Measurements from ENCODE around the gene CDKAL1.

Gene CDKAL1

GRCh38 chr6:20847904-20848303 lies 313.6 kb downstream of the CDKAL1 start:
- no peak for DNase-seq

- DNase-seq, result no peak
These were observed 316.6 kb downstream of the CDKAL1 start for GRCh38 chr6:20850686-20851416.

- DNase-seq, result no peak
These were observed 317.5 kb downstream of the CDKAL1 start for GRCh38 chr6:20851795-20852194.

- no peak for DNase-seq
These were observed 319.6 kb downstream of the CDKAL1 start for GRCh38 chr6:20853828-20854227.

GRCh38 chr6:20856681-20857288 lies 322.5 kb downstream of the CDKAL1 start:
- no peak for DNase-seq

- no peak for DNase-seq
These were observed 327.2 kb downstream of the CDKAL1 start for GRCh38 chr6:20861481-20861880.

GRCh38 chr6:20866036-20866435 lies 331.8 kb downstream of the CDKAL1 start:
- no peak for DNase-seq

- DNase-seq, result no peak
These were observed 332.9 kb downstream of the CDKAL1 start for GRCh38 chr6:20866935-20867703.

GRCh38 chr6:20868397-20869096 lies 334.3 kb downstream of the CDKAL1 start:
- DNase-seq, result no peak

- no peak for DNase-seq
These were observed 335.8 kb downstream of the CDKAL1 start for GRCh38 chr6:20870021-20870420.

GRCh38 chr6:20870493-20870892 lies 336.2 kb downstream of the CDKAL1 start:
- DNase-seq, result no peak

- DNase-seq, result no peak
These were observed 339.4 kb downstream of the CDKAL1 start for GRCh38 chr6:20873425-20874190.

- peak; percentile 14 for DNase-seq
These were observed 341.2 kb downstream of the CDKAL1 start for GRCh38 chr6:20875369-20875963.

- DNase-seq, result no peak
These were observed 341.8 kb downstream of the CDKAL1 start for GRCh38 chr6:20876036-20876435.

GRCh38 chr6:20876561-20876960 lies 342.3 kb downstream of the CDKAL1 start:
- DNase-seq, result no peak

- peak; percentile 86 for DNase-seq
These were observed 343.0 kb downstream of the CDKAL1 start for GRCh38 chr6:20877008-20877937.

GRCh38 chr6:20879121-20879520 lies 344.9 kb downstream of the CDKAL1 start:
- DNase-seq, result no peak

GRCh38 chr6:20879526-20879925 lies 345.3 kb downstream of the CDKAL1 start:
- no peak for DNase-seq

- no peak for DNase-seq
These were observed 347.1 kb downstream of the CDKAL1 start for GRCh38 chr6:20881365-20881764.

- no peak for DNase-seq
These were observed 347.8 kb downstream of the CDKAL1 start for GRCh38 chr6:20882014-20882413.

- DNase-seq, result no peak
These were observed 350.8 kb downstream of the CDKAL1 start for GRCh38 chr6:20885076-20885475.
